ENCODE data around the gene JAG1.

JAG1 gene

DNA sequence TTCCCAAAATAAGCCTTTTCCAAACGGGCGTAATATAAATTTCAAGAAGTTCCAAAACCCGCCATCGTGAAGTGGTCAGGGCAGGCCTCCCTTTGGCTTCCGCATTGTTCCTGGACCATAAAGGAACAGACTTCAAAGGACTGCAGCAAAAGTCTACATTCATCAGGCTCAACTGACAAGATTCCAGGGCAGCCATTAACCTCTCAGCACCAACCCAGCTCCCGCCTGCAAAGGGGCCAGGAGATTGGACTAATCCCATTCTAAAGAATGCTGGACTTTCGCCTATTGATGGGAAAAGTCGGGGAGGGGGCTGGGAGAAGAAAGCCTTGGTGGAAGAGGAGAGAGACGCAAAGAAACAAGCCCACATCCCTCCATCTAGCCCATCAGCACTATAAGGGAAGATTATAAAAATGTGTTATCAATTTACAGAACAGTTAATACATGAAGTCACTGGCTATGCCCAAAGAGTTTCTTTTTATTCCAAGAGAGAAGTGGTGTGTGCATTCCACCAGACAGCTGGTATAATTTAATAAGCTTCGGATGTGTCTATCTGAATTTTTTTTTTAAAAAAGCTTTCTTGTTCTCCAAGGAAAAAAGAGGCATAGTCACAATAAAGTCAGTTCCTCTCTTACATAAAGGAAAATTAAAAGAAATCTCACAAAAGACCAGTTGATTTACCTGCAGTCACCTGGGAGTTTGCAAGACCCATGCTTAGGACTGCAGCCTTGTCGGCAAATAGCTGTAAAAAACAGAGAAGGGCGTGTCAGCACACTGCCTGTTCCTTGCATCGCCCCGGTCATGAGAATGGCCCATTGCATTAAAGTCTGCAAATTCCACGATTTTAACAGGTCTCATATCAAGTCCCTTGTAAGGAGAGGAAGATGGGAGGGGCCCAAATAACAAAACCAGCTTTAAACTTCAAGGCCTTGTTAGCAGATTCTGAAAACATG lies 17.8 kb downstream of the JAG1 start:
- H3K27ac ChIP-seq, result no peak overlapping the region
- TF ChIP-seq ZFX (IDR thresholded peaks at IDR 0.05) (no peak), CTCF (conservative IDR thresholded peaks at IDR 0.05) (no peak)

- H3K27ac ChIP-seq, result no peak overlapping the region
- no peak for TF ChIP-seq CTCF (conservative IDR thresholded peaks at IDR 0.05)
- TF ChIP-seq ZFX (IDR thresholded peaks at IDR 0.05), result no peak
Measured at GRCh38 chr20:10654630-10655029, 19.2 kb downstream of the JAG1 start.

DNA sequence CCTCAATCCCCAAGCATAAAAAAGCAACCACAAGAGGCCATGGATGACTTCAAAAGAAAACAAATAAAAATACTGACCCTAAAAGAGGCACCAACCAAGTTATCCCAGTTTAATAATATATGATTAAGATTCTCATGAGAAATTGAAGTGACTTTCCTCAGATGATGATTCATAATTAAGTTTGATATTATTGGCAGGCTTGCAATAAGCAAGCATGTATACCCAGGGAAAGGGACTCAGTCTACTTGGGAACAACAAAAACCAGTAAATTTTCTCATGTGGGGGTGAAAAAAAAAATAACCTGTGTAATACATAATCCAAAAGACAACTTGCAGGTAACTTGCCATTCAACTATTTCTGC lies 19.6 kb downstream of the JAG1 start:
- H3K27ac ChIP-seq, result no peak overlapping the region
- TF ChIP-seq CTCF (conservative IDR thresholded peaks at IDR 0.05) (no peak), ZFX (IDR thresholded peaks at IDR 0.05) (no peak)

- H3K27ac ChIP-seq, result no peak overlapping the region
- TF ChIP-seq CTCF (conservative IDR thresholded peaks at IDR 0.05) (no peak), ZFX (IDR thresholded peaks at IDR 0.05) (no peak)
Measured at GRCh38 chr20:10653599-10654249, 20.1 kb downstream of the JAG1 start.

DNA sequence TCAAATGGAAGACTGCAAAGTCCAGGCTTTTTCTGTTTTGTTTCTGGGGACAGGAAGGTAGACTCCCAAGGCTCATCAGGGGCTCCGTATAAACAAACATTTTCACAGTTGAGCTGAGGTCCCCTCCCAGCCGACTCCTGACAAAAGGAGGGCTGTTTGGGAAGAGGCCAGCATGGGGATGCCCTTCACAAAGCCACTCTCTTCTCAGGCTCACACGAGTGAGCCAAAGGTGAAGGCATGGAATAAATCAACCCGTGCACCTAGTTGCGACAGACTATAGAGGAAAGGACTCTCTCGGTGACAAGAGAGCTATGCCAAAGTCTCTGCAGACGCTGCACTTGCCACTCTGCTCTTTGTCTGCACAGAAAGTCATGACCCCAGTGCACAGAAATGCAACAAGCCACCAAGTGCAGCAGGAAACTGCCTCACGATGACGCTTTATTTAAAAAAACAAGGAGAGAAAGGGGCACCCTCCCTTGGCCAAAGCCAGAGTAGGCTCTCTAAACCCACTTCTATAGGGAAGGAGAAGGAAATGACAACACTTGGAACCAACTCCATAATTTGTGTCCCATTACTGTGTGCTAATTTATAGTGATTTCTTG lies 21.0 kb downstream of the JAG1 start:
- H3K27ac ChIP-seq, result no peak overlapping the region
- TF ChIP-seq CTCF (conservative IDR thresholded peaks at IDR 0.05), result no peak
- TF ChIP-seq ZFX (IDR thresholded peaks at IDR 0.05), result no peak

GRCh38 chr20:10652185-10652584 lies 21.6 kb downstream of the JAG1 start:
- H3K27ac ChIP-seq, result no peak overlapping the region
- no peak for TF ChIP-seq ZFX (IDR thresholded peaks at IDR 0.05)
- no peak for TF ChIP-seq CTCF (conservative IDR thresholded peaks at IDR 0.05)

Data from C4-2B (cell line).